ENCODE data around the gene CDK5RAP3. TPM values are rescaled to one million over a fixed set of nuclear protein-coding genes. Genes with fewer than 3 reads are reported as not detected.

The CDK5RAP3 gene
- polyA plus RNA-seq, 1 donor from 2014 or later: 343 TPM

DNA sequence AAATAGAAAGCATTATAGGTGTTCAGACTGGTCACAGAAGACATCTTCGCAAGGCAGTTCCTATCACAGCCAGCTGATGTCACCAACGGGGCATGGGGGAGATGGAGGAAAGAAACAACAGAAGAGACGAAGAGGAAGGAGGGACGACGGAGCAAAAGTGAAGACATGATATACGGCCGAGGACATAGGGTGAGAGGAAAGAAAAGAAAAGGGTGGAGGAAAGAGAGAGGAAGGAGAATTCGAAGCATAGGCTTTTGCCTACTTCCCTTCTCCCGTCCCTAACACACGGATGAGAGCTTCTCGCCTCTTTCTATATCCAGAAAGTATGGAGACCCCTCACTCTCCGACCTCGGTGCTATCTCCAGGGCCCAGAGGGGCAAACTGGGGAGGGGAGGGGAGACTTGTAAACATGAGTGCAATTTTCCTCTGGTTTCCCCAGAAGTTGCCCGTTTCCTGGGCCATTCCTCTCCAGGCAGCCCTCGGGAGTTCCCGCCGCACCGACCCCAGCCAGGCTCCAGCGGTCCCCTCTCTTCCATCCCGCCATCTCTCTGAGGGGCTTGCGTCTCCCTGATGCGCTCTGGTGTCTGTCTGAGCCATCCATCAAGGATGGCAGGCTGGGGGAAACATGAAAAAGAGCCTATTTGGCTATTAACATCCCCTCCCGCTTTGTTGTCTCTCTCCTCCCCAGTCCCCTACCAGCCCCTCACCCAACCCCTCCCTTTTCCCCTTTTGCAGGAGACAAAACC is 40.7 kb downstream of the CDK5RAP3 start:
- H3K9ac ChIP-seq (ENCODE audit: low read length): peak overlapping the region; percentile 75
- no peaks in the 10 kb centered on the region for H3K9me2 ChIP-seq (ENCODE audit: insufficient read depth, low read length)
- H3K27me3 ChIP-seq (ENCODE audit: insufficient read depth, low read depth, low read length): no peaks in the 10 kb centered on the region
- H4K20me1 ChIP-seq (ENCODE audit: insufficient read depth): no peaks in the 10 kb centered on the region
- peak overlapping the region; percentile 98 for H3K4me2 ChIP-seq (ENCODE audit: low read length)
- TF ChIP-seq CTCF (IDR thresholded peaks at IDR 0.05; ENCODE audit: poor library complexity, severe bottlenecking): peak; percentile 60
- no peak for TF ChIP-seq MXI1 (conservative IDR thresholded peaks at IDR 0.05; ENCODE audit: poor library complexity, severe bottlenecking)
- peak; percentile 20 for TF ChIP-seq RAD21 (conservative IDR thresholded peaks at IDR 0.05)
- peak; percentile 49 for TF ChIP-seq EP300 (conservative IDR thresholded peaks at IDR 0.05; ENCODE audit: poor library complexity, severe bottlenecking)
- no peak for TF ChIP-seq EZH2 (IDR thresholded peaks at IDR 0.05; ENCODE audit: borderline replicate concordance, insufficient read depth, low read length, poor library complexity, severe bottlenecking)
- H3F3A ChIP-seq (ENCODE audit: insufficient read depth, low read length, poor library complexity, severe bottlenecking): no peaks in the 10 kb centered on the region
- peak overlapping the region; percentile 96 for H3K27ac ChIP-seq (ENCODE audit: low read length)
- peak overlapping the region; percentile 46 for H2AFZ ChIP-seq (ENCODE audit: low read depth, low read length)
- H3K79me2 ChIP-seq (replicated peaks; ENCODE audit: insufficient read depth, low read length): no peaks in the 10 kb centered on the region
- no peaks in the 10 kb centered on the region for H3K9me3 ChIP-seq (ENCODE audit: low read length)
- no peaks in the 10 kb centered on the region for H3K36me3 ChIP-seq (ENCODE audit: insufficient read depth, low read length)
- peak overlapping the region; percentile 64 for H3K4me3 ChIP-seq (ENCODE audit: low read length)

- TF ChIP-seq SMC3 (conservative IDR thresholded peaks at IDR 0.05; ENCODE audit: poor library complexity): no peak
- TF ChIP-seq EZH2 (IDR thresholded peaks at IDR 0.05; ENCODE audit: borderline replicate concordance, insufficient read depth, low read length, poor library complexity, severe bottlenecking): no peak
- no peak for TF ChIP-seq RAD21 (conservative IDR thresholded peaks at IDR 0.05)
- peak; percentile 41 for TF ChIP-seq POLR2AphosphoS5 (IDR thresholded peaks at IDR 0.05)
- no peak for TF ChIP-seq REST (IDR thresholded peaks at IDR 0.05; ENCODE audit: borderline replicate concordance)
- TF ChIP-seq EP300 (conservative IDR thresholded peaks at IDR 0.05; ENCODE audit: poor library complexity, severe bottlenecking): peak; percentile 55
- peak; percentile 26 for TF ChIP-seq CTCF (IDR thresholded peaks at IDR 0.05; ENCODE audit: poor library complexity, severe bottlenecking)
- peak; percentile 81 for TF ChIP-seq MXI1 (conservative IDR thresholded peaks at IDR 0.05; ENCODE audit: poor library complexity, severe bottlenecking)
- TF ChIP-seq TAF1 (IDR thresholded peaks at IDR 0.05; ENCODE audit: low read depth): no peak
- H3K9me3 ChIP-seq (ENCODE audit: low read length): no peaks in the 10 kb centered on the region
- peak overlapping the region; percentile 64 for H3K4me3 ChIP-seq (ENCODE audit: low read length)
- peak overlapping the region; percentile 98 for H3K4me2 ChIP-seq (ENCODE audit: low read length)
- no peaks in the 10 kb centered on the region for H3K36me3 ChIP-seq (ENCODE audit: insufficient read depth, low read length)
- H2AFZ ChIP-seq (ENCODE audit: low read depth, low read length): peak overlapping the region; percentile 46
- peak overlapping the region; percentile 75 for H3K9ac ChIP-seq (ENCODE audit: low read length)
- no peaks in the 10 kb centered on the region for H3F3A ChIP-seq (ENCODE audit: insufficient read depth, low read length, poor library complexity, severe bottlenecking)
- H3K27ac ChIP-seq (ENCODE audit: low read length): peak overlapping the region; percentile 96
- H3K79me2 ChIP-seq (replicated peaks; ENCODE audit: insufficient read depth, low read length): no peaks in the 10 kb centered on the region
- H3K27me3 ChIP-seq (ENCODE audit: insufficient read depth, low read depth, low read length): no peaks in the 10 kb centered on the region
- H3K9me2 ChIP-seq (ENCODE audit: insufficient read depth, low read length): no peaks in the 10 kb centered on the region
- no peaks in the 10 kb centered on the region for H4K20me1 ChIP-seq (ENCODE audit: insufficient read depth)
Observed at GRCh38 chr17:48012151-48012520, 41.2 kb downstream of the CDK5RAP3 start.
